ENCODE results near the gene SLC39A6.

DNA sequence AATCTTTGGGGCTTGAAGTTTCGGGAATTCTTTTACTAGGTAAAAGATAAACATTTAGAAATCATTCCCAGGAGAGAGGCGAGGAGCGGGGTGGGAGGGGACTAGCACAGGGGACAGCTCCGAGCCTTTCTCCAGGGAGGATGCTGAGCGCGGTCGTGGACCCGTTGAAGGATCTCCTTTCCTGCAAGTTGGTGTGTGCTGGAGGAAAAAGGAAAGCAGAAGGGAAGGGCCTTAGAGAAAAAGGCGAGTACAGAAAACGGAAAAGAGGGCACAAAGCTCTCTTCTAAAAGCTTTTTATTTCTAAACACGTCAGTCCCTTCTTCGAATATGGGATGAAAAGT, 640 bp downstream of the SLC39A6 start:
- TF ChIP-seq, protein P1, sequence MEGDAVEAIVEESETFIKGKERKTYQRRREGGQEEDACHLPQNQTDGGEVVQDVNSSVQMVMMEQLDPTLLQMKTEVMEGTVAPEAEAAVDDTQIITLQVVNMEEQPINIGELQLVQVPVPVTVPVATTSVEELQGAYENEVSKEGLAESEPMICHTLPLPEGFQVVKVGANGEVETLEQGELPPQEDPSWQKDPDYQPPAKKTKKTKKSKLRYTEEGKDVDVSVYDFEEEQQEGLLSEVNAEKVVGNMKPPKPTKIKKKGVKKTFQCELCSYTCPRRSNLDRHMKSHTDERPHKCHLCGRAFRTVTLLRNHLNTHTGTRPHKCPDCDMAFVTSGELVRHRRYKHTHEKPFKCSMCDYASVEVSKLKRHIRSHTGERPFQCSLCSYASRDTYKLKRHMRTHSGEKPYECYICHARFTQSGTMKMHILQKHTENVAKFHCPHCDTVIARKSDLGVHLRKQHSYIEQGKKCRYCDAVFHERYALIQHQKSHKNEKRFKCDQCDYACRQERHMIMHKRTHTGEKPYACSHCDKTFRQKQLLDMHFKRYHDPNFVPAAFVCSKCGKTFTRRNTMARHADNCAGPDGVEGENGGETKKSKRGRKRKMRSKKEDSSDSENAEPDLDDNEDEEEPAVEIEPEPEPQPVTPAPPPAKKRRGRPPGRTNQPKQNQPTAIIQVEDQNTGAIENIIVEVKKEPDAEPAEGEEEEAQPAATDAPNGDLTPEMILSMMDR (CRISPR knock-in tag; IDR thresholded peaks at IDR 0.05) = no peak
- TF ChIP-seq, protein P2, sequence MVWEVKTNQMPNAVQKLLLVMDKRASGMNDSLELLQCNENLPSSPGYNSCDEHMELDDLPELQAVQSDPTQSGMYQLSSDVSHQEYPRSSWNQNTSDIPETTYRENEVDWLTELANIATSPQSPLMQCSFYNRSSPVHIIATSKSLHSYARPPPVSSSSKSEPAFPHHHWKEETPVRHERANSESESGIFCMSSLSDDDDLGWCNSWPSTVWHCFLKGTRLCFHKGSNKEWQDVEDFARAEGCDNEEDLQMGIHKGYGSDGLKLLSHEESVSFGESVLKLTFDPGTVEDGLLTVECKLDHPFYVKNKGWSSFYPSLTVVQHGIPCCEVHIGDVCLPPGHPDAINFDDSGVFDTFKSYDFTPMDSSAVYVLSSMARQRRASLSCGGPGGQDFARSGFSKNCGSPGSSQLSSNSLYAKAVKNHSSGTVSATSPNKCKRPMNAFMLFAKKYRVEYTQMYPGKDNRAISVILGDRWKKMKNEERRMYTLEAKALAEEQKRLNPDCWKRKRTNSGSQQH (CRISPR knock-in tag; IDR thresholded peaks at IDR 0.05; ENCODE audit: low read depth) = no peak
- no peak for TF ChIP-seq TOE1 (CRISPR knock-in tag; IDR thresholded peaks at IDR 0.05)
- no peak for TF ChIP-seq TEAD2 (CRISPR knock-in tag; IDR thresholded peaks at IDR 0.05)
- no peak for TF ChIP-seq POLR2A (IDR thresholded peaks at IDR 0.05; ENCODE audit: insufficient read depth in 1 of 2, low read depth in 2 of 2, low read length in 2 of 2)
